H1 (cell line): ENCODE data around the gene PDE4D. TPM values are rescaled to one million over a fixed set of nuclear protein-coding genes. Genes with fewer than 3 reads are reported as not detected.

Source experiments
- CTCF ChIA-PET: fragments of 300-600 bp; sonication (Branson Sonifier 250); formaldehyde crosslinking; loops from one replicate; lab custom pipeline; 2021; ENCODE audit not compliant: partially characterized antibody; lab: Charles Lee
- POLR2A ChIA-PET: fragments of 300-600 bp; sonication (Branson Sonifier 250); formaldehyde crosslinking; loops from one replicate; lab custom pipeline; 2021; ENCODE audit warnings: inconsistent platforms; ENCODE audit not compliant: partially characterized antibody; lab: Charles Lee
- DNase-seq, 2 experiments: peaks; one replicate each; pipeline versions ENCODE4 v3.0.0 to v3.0.0-alpha.2; 2010 to 2022; ENCODE audit warnings: low spot score in 2 of 2, low read depth in 1 of 2, mixed read lengths in 1 of 2
- FAIRE-seq: peaks from 2 replicates; lab custom pipeline; 2011; peaks lifted over from hg19 to GRCh38; lab: Jason Lieb, UNC
- H2AFZ ChIP-seq: 2 replicates; pipeline ENCODE4 v1.8.1; 2012; ENCODE audit warnings: low read length, inconsistent platforms
- H2AK5ac ChIP-seq: 2 replicates; pipeline ENCODE4 v1.6.1; 2013; ENCODE audit warnings: low read depth, low read length
- H2BK120ac ChIP-seq: replicated peaks from 2 replicates; pipeline ENCODE3; 2013; ENCODE audit warnings: low read depth, low read length, inconsistent platforms
- H2BK12ac ChIP-seq: 2 replicates; pipeline ENCODE4 v1.6.1; 2013; ENCODE audit warnings: low read depth, low read length
- H2BK15ac ChIP-seq: 2 replicates; pipeline ENCODE4 v1.6.1; 2013; ENCODE audit warnings: low read length
- H2BK20ac ChIP-seq: 2 replicates; pipeline ENCODE4 v1.6.1; 2013; ENCODE audit warnings: low read length
- H2BK5ac ChIP-seq: 2 replicates; pipeline ENCODE4 v1.6.1; 2013; ENCODE audit warnings: low read depth, low read length
- H3K14ac ChIP-seq: 2 replicates; pipeline ENCODE4 v1.6.1; 2013; ENCODE audit warnings: inconsistent platforms; ENCODE audit not compliant: insufficient read length
- H3K18ac ChIP-seq: 2 replicates; pipeline ENCODE4 v1.6.1; 2013; ENCODE audit warnings: low read length; ENCODE audit errors: extremely low read depth
- H3K23ac ChIP-seq: 2 replicates; pipeline ENCODE4 v1.6.1; 2013; ENCODE audit warnings: inconsistent platforms; ENCODE audit not compliant: insufficient read length
- H3K23me2 ChIP-seq: 2 replicates; pipeline ENCODE4 v1.6.1; 2013; ENCODE audit warnings: low read depth, low read length
- H3K27ac ChIP-seq: 2 replicates; pipeline ENCODE4 v1.6.1; 2011; ENCODE audit warnings: low read depth, low read length, inconsistent platforms
- H3K27me3 ChIP-seq, 4 experiments: replicated peaks in 1 of 4; 1 replicate in 1 of 4; 2 replicates in 3 of 4; pipeline versions ENCODE4 v1.6.1 to v1.8.1; 2011 to 2013; ENCODE audit warnings: low read length in 3 of 4, mild to moderate bottlenecking in 3 of 4, inconsistent platforms in 2 of 4, mixed read lengths in 2 of 4, moderate library complexity in 1 of 4; ENCODE audit not compliant: control insufficient read depth in 3 of 4, insufficient read depth in 3 of 4; ENCODE audit errors: extremely low read depth in 1 of 4
- H3K36me3 ChIP-seq, 4 experiments: 2 replicates each; pipeline versions ENCODE4 v1.6.1 to v1.8.1; 2011 to 2013; ENCODE audit warnings: mild to moderate bottlenecking in 4 of 4, low read length in 3 of 4, moderate library complexity in 2 of 4, control low read depth in 1 of 4, inconsistent platforms in 1 of 4; ENCODE audit not compliant: insufficient read depth in 4 of 4, control insufficient read depth in 2 of 4
- H3K4ac ChIP-seq: replicated peaks from 2 replicates; pipeline ENCODE3; 2013; ENCODE audit warnings: low read length, low read depth, mixed read lengths, inconsistent platforms; ENCODE audit not compliant: insufficient read length
- H3K4me1 ChIP-seq, 4 experiments: replicated peaks in 1 of 4; 1 replicate in 1 of 4; 2 replicates in 3 of 4; pipeline versions ENCODE4 v1.6.1 to v1.8.1; 2011 to 2013; ENCODE audit warnings: low read length in 3 of 4, inconsistent platforms in 2 of 4, mixed read lengths in 1 of 4; ENCODE audit not compliant: insufficient read depth in 4 of 4, control insufficient read depth in 3 of 4
- H3K4me2 ChIP-seq, 2 experiments: 2 replicates each; pipeline versions ENCODE4 v1.6.1 to v1.8.1; 2011 to 2013; ENCODE audit warnings: low read depth in 2 of 2, low read length in 2 of 2, control low read depth in 1 of 2, inconsistent platforms in 1 of 2, mild to moderate bottlenecking in 1 of 2; ENCODE audit not compliant: insufficient read depth in 1 of 2
- H3K4me3 ChIP-seq, 4 experiments: fragments of 200-600, 300-600 bp in 1 of 4; sonication (generic), shearing (Covaris generic), sonication (Bioruptor Twin) in 1 of 4; 2 replicates each; pipeline versions ENCODE4 v1.5.1 to v1.8.1; 2011 to 2016; ENCODE audit warnings: low read length in 4 of 4, low read depth in 3 of 4, control low read depth in 2 of 4, inconsistent platforms in 2 of 4, mild to moderate bottlenecking in 2 of 4, mixed read lengths in 1 of 4, moderate library complexity in 1 of 4; ENCODE audit not compliant: insufficient read depth in 2 of 4; ENCODE audit errors: extremely low read depth in 1 of 4
- H3K56ac ChIP-seq: replicated peaks from 2 replicates; pipeline ENCODE3; 2013; ENCODE audit warnings: low read depth, mild to moderate bottlenecking, mixed read lengths, low read length, inconsistent platforms; ENCODE audit not compliant: insufficient read length
- H3K79me1 ChIP-seq: 2 replicates; pipeline ENCODE4 v1.6.1; 2013; ENCODE audit warnings: low read depth, low read length, control low read depth
- H3K79me2 ChIP-seq, 2 experiments: 2 replicates each; pipeline versions ENCODE4 v1.6.1 to v1.8.1; 2012 to 2013; ENCODE audit warnings: low read length in 2 of 2, mild to moderate bottlenecking in 2 of 2, inconsistent platforms in 1 of 2; ENCODE audit not compliant: insufficient read depth in 2 of 2, control insufficient read depth in 1 of 2
- H3K9ac ChIP-seq, 4 experiments: replicated peaks in 1 of 4; 1 replicate in 1 of 4; 2 replicates in 3 of 4; pipeline versions ENCODE4 v1.6.1 to v1.8.1; 2011 to 2013; ENCODE audit warnings: low read depth in 3 of 4, low read length in 3 of 4, control low read depth in 2 of 4, mild to moderate bottlenecking in 2 of 4, moderate library complexity in 2 of 4, inconsistent platforms in 1 of 4; ENCODE audit errors: extremely low read depth in 1 of 4
- H3K9me3 ChIP-seq, 2 experiments: 2 replicates each; pipeline versions ENCODE4 v1.6.1 to v1.8.1; 2012 to 2013; ENCODE audit warnings: mild to moderate bottlenecking in 2 of 2, moderate library complexity in 2 of 2, control low read depth in 1 of 2, inconsistent platforms in 1 of 2, low read depth in 1 of 2, low read length in 1 of 2, mixed read lengths in 1 of 2; ENCODE audit not compliant: insufficient read depth in 2 of 2
- H4K20me1 ChIP-seq, 2 experiments: replicated peaks in 1 of 2; 2 replicates each; pipeline versions ENCODE3 to v1.8.1; 2011 to 2013; ENCODE audit warnings: inconsistent platforms in 2 of 2, low read length in 2 of 2, mild to moderate bottlenecking in 1 of 2; ENCODE audit not compliant: insufficient read depth in 2 of 2, control insufficient read depth in 1 of 2
- H4K5ac ChIP-seq: 2 replicates; pipeline ENCODE4 v1.6.1; 2013; ENCODE audit warnings: low read length, low read depth, mixed read lengths, inconsistent platforms; ENCODE audit not compliant: insufficient read length
- H4K8ac ChIP-seq: 2 replicates; pipeline ENCODE4 v1.8.0; 2013; ENCODE audit warnings: mild to moderate bottlenecking, moderate library complexity, low read length, inconsistent platforms; ENCODE audit not compliant: insufficient read depth; ENCODE audit errors: extremely low read depth
- H4K91ac ChIP-seq: replicated peaks from 2 replicates; pipeline ENCODE3; 2013; ENCODE audit warnings: low read length, mixed read lengths, inconsistent platforms; ENCODE audit not compliant: insufficient read length
- BRCA1 ChIP-seq: IDR thresholded peaks from 2 replicates; pipeline ENCODE4 v1.6.1; 2012; ENCODE audit warnings: low read depth, low read length, improper control_type of control experiment
- CBX5 ChIP-seq: fragments of 300-800, 300-1000 bp; sonication (generic); IDR thresholded peaks from 2 replicates; pipeline ENCODE4 v1.7.1; 2016; ENCODE audit warnings: antibody characterized with exemption, low read length, low read depth
- EGR1 ChIP-seq: IDR thresholded peaks from 2 replicates; pipeline ENCODE4 v1.6.1; 2011; ENCODE audit warnings: low read depth, low read length, borderline replicate concordance
- FOSL1 ChIP-seq: IDR thresholded peaks from 2 replicates; pipeline ENCODE4 v1.6.1; 2011; ENCODE audit warnings: mild to moderate bottlenecking, low read depth, low read length, moderate library complexity; ENCODE audit not compliant: insufficient read depth
- HDAC2 ChIP-seq, 2 experiments: fragments of 300-600 bp in 1 of 2; sonication (generic) in 1 of 2; IDR thresholded peaks; 2 replicates each; pipeline ENCODE4 v1.6.1; 2011 to 2012; ENCODE audit warnings: low read depth in 2 of 2, low read length in 2 of 2, mild to moderate bottlenecking in 2 of 2, moderate library complexity in 2 of 2, borderline replicate concordance in 1 of 2, inconsistent platforms in 1 of 2
- JUN ChIP-seq: IDR thresholded peaks from 2 replicates; pipeline ENCODE4 v1.6.1; 2011; ENCODE audit warnings: low read depth, mild to moderate bottlenecking, improper control_type of control experiment, low read length
- KDM1A ChIP-seq: fragments of 200-600, 300-600 bp; sonication (generic); IDR thresholded peaks from 2 replicates; pipeline ENCODE4 v1.7.1; 2016; ENCODE audit warnings: mild to moderate bottlenecking, low read length, borderline replicate concordance
- NANOG ChIP-seq: IDR thresholded peaks from 2 replicates; pipeline ENCODE4 v1.6.1; 2011; ENCODE audit warnings: low read length, low read depth, mild to moderate bottlenecking, inconsistent platforms; ENCODE audit not compliant: insufficient read depth, poor library complexity, severe bottlenecking
- NRF1 ChIP-seq: IDR thresholded peaks from 2 replicates; pipeline ENCODE4 v1.6.1; 2011; ENCODE audit warnings: mild to moderate bottlenecking, low read depth, low read length, improper control_type of control experiment
- POU5F1 ChIP-seq: IDR thresholded peaks from 2 replicates; pipeline ENCODE4 v1.6.1; 2011; ENCODE audit warnings: low read depth, mild to moderate bottlenecking, low read length, moderate library complexity
- RAD21 ChIP-seq, 2 experiments: IDR thresholded peaks in 1 of 2; conservative IDR thresholded peaks in 1 of 2; 2 replicates each; pipeline ENCODE4 v1.6.1; 2011; ENCODE audit warnings: low read depth in 2 of 2, low read length in 2 of 2, improper control_type of control experiment in 1 of 2, inconsistent platforms in 1 of 2, mild to moderate bottlenecking in 1 of 2, moderate library complexity in 1 of 2
- SP4 ChIP-seq: IDR thresholded peaks from 2 replicates; pipeline ENCODE4 v1.6.1; 2012; ENCODE audit warnings: low read length, inconsistent platforms
- USF2 ChIP-seq: IDR thresholded peaks from 2 replicates; pipeline ENCODE4 v1.6.1; 2011; ENCODE audit warnings: low read length, improper control_type of control experiment
- WGBS, 2 experiments: shearing (Covaris generic) in 1 of 2; methylation state at CpG; one replicate each; pipeline versions ENCODE4 v1.1.6 to v1.1.7; 2013 to 2015; ENCODE audit warnings: low lambda C conversion rate in 2 of 2, mixed read lengths in 2 of 2, inconsistent platforms in 1 of 2, low coverage in 1 of 2, missing lambda C conversion rate in 1 of 2; ENCODE audit not compliant: insufficient replicate concordance in 2 of 2, insufficient coverage in 1 of 2, insufficient read length in 1 of 2; ENCODE audit errors: extremely low coverage in 1 of 2, missing lambda C conversion rate in 1 of 2; 5-methylcytosine and 5-hydroxymethylcytosine counted together
- polyA plus RNA-seq, 7 experiments: library from polyadenylated mRNA; depleted of rRNA in 3 of 7; stranded (reverse) in 5 of 7; unstranded in 2 of 7; fragments of >200 nt in 5 of 7; fragments of 200-250 nt in 2 of 7; gene quantifications; 1 replicate in 5 of 7; 2 replicates in 1 of 7; 4 replicates in 1 of 7; pipeline versions ENCODE4 v1.2.1 to v1.2.3, GENCODE V29; 2011 to 2013; ENCODE audit warnings: missing spikeins in 2 of 7, mixed read lengths in 2 of 7
- total RNA-seq: library from RNA; stranded (reverse); fragmentation: NEBNext Ultra II Directional; extraction: Animal tissue kit (Norgen Biotek cat#: 25700); gene quantifications from 2 replicates; pipeline ENCODE4 v1.2.1, GENCODE V29; 2021

Gene PDE4D
- total and polyA plus RNA-seq, 2 of the 8 experiments (the other 6 are each of a cell fraction or from before 2014, with no cell fraction given), result 2.3 to 3.7 TPM

- no peak overlapping the region for H2AK5ac ChIP-seq
- H2AFZ ChIP-seq, result no peak overlapping the region
- H3K4me3 ChIP-seq, result no peak overlapping the region
- H3K27me3 ChIP-seq, result no peaks in the 10 kb centered on the region
- no peaks in the 10 kb centered on the region for H3K9me3 ChIP-seq
- H3K23ac ChIP-seq, result no peak overlapping the region
- H3K18ac ChIP-seq, result no peak overlapping the region
- H3K36me3 ChIP-seq, result no peaks in the 10 kb centered on the region
- no peaks in the 10 kb centered on the region for H4K20me1 ChIP-seq
- H3K4me1 ChIP-seq, result no peaks in the 10 kb centered on the region
- no peak overlapping the region for H3K56ac ChIP-seq
- H3K4me2 ChIP-seq, result no peak overlapping the region
- DNase-seq, result no peak
- H3K14ac ChIP-seq, result no peak overlapping the region
- WGBS, 2 experiments, result 88% methylated on average over 1 of the region's 1 CpG; no CpG with 5 or more reads in 1 of the 2 experiments
- no peak overlapping the region for H3K4ac ChIP-seq
- CTCF ChIA-PET, result interaction anchor here (1.1 kb wide), 1 partner anchor 124 kb away, joined by 3 read pairs; no protein-coding TSS in a partner anchor
- no peaks in the 10 kb centered on the region for H3K79me2 ChIP-seq
- no peak overlapping the region for H2BK20ac ChIP-seq
- no peak overlapping the region for H2BK5ac ChIP-seq
- H3K27ac ChIP-seq, result no peak overlapping the region
- no peak overlapping the region for H3K9ac ChIP-seq
- H3K79me1 ChIP-seq, result no peaks in the 10 kb centered on the region
- POLR2A ChIA-PET, result no interaction called here
- H2BK15ac ChIP-seq, result no peak overlapping the region
- no peak overlapping the region for H2BK120ac ChIP-seq
- no peak for FAIRE-seq
- no peak overlapping the region for H2BK12ac ChIP-seq
- no peak overlapping the region for H4K8ac ChIP-seq
- no peaks in the 10 kb centered on the region; the same call in 1 of the 2 replicates for H3K23me2 ChIP-seq
- H4K91ac ChIP-seq, result no peak overlapping the region
- H4K5ac ChIP-seq, result no peak overlapping the region
- TF ChIP-seq FOSL1, result no peak
- no peak for TF ChIP-seq NRF1
- no peak for TF ChIP-seq KDM1A
- TF ChIP-seq POU5F1, result no peak
- TF ChIP-seq HDAC2 (IDR thresholded peaks at IDR 0.05; ENCODE audit: borderline replicate concordance in 1 of 2, low read depth in 2 of 2, low read length in 2 of 2), result no peak
- TF ChIP-seq RAD21 (IDR thresholded peaks at IDR 0.05 in 1 of 2, conservative IDR thresholded peaks at IDR 0.05 in 1 of 2; ENCODE audit: low read depth in 2 of 2, low read length in 2 of 2), result no peak
- TF ChIP-seq USF2, result no peak
- no peak for TF ChIP-seq NANOG
- no peak for TF ChIP-seq BRCA1
- TF ChIP-seq JUN, result no peak
- TF ChIP-seq EGR1, result no peak
- no peak for TF ChIP-seq CBX5
- no peak for TF ChIP-seq SP4
Observed at GRCh38 chr5:59346982-59347381, 546.5 kb downstream of the PDE4D start.
